RWPE2 (cell line): ENCODE measurements around the gene ZMYND19.
"Not testable (repeated sequence)": the region's sequence is repeated elsewhere in the genome, so short reads cannot be mapped to it uniquely, and the experiment has no call there.

ENCODE experiments used
- ATAC-seq: fragments of 200-7000 bp; cut with Tn5 transposase; 3 replicates; pipeline ENCODE4 v1.9.1; 2021; ENCODE audit warnings: low read depth
- DNase-seq: peaks from one replicate; pipeline ENCODE4 v3.0.0-alpha.2; 2020; ENCODE audit warnings: low spot score
- H3K27ac ChIP-seq: fragments of 450-650 bp; 2 replicates; pipeline ENCODE4 v1.5.1; 2017; ENCODE audit warnings: mild to moderate bottlenecking; ENCODE audit not compliant: poor library complexity, severe bottlenecking
- H3K27me3 ChIP-seq: fragments of 250-450 bp; sonication (Bioruptor Pico); 2 replicates; pipeline ENCODE4 v1.5.1; 2021; ENCODE audit warnings: mild to moderate bottlenecking, moderate library complexity; ENCODE audit not compliant: insufficient read depth, poor library complexity, severe bottlenecking
- H3K36me3 ChIP-seq: fragments of 250-450 bp; sonication (Bioruptor Pico); 2 replicates; pipeline ENCODE4 v1.5.1; 2020; ENCODE audit warnings: low read depth, mild to moderate bottlenecking, moderate library complexity
- H3K4me1 ChIP-seq: fragments of 250-450 bp; sonication (Bioruptor Pico); 2 replicates; pipeline ENCODE4 v1.5.1; 2021; ENCODE audit warnings: mild to moderate bottlenecking, moderate library complexity; ENCODE audit not compliant: insufficient read depth, poor library complexity, severe bottlenecking
- H3K4me3 ChIP-seq: fragments of 250-450 bp; sonication (Bioruptor Pico); 2 replicates; pipeline ENCODE4 v1.5.1; 2021; ENCODE audit warnings: mild to moderate bottlenecking, moderate library complexity; ENCODE audit not compliant: severe bottlenecking
- H3K9me3 ChIP-seq: fragments of 250-450 bp; sonication (Bioruptor Pico); 2 replicates; pipeline ENCODE4 v1.5.1; 2021; ENCODE audit warnings: mild to moderate bottlenecking, moderate library complexity; ENCODE audit not compliant: severe bottlenecking
- TF ChIP-seq, protein P1 (sequence below): fragments of 450-650 bp; IDR thresholded peaks from one replicate; pipeline ENCODE4 v1.5.1; 2017; ENCODE audit warnings: mild to moderate bottlenecking, moderate library complexity; ENCODE audit not compliant: poor library complexity, severe bottlenecking

ZMYND19 gene

DNA sequence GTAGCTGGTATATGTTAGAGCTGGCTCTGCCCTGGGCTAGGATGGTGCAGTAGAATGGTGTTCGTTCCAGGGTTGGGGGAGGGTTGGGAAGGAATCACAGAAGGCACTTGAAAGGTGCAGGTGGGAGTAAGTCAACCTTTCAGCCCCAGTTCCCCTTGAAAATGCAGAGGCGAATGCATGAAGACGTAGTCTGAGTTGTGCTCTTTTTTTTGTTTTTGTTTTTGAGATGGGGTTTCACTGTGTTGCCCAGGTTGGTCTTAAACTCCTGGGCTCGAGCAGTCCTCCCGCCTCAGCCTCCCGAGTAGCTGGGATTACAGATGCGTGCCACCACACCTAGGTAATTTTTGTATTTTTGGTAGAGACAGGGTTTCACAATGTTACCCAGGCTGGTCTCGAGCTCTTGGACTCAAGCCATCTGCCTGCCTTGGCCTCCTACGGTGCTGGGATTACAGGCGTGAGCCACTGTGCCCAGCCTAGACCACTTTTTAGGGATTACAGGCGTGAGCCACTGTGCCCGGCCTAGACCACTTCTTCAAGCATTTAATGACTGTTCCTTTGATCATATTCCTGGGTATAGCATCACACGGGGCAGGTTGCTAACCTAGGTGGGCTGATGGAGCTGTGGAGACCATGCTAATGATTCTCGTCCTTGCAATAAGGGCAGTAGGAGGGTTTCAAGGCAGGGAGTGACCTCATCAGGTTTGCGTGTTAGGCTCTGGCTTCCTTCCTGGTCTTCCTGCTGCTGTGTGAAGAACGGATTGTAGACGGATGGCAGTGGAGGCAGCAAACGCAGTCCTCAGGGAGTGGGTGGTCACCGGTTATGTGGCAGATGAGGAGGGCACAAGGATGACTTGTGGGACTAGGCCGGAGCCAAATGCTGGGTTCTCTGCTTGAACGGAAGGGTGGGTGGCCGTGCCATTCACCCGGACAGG is 42.2 kb upstream of the ZMYND19 start:
- TF ChIP-seq, protein P1, sequence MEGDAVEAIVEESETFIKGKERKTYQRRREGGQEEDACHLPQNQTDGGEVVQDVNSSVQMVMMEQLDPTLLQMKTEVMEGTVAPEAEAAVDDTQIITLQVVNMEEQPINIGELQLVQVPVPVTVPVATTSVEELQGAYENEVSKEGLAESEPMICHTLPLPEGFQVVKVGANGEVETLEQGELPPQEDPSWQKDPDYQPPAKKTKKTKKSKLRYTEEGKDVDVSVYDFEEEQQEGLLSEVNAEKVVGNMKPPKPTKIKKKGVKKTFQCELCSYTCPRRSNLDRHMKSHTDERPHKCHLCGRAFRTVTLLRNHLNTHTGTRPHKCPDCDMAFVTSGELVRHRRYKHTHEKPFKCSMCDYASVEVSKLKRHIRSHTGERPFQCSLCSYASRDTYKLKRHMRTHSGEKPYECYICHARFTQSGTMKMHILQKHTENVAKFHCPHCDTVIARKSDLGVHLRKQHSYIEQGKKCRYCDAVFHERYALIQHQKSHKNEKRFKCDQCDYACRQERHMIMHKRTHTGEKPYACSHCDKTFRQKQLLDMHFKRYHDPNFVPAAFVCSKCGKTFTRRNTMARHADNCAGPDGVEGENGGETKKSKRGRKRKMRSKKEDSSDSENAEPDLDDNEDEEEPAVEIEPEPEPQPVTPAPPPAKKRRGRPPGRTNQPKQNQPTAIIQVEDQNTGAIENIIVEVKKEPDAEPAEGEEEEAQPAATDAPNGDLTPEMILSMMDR = no peak
- no peak for DNase-seq
- H3K9me3 ChIP-seq = no peaks in the 10 kb centered on the region
- no peaks in the 10 kb centered on the region for H3K27me3 ChIP-seq
- no peak overlapping the region for H3K4me3 ChIP-seq
- no peak for ATAC-seq
- H3K27ac ChIP-seq = no peak overlapping the region
- H3K36me3 ChIP-seq = no peaks in the 10 kb centered on the region
- H3K4me1 ChIP-seq = no peaks in the 10 kb centered on the region

DNA sequence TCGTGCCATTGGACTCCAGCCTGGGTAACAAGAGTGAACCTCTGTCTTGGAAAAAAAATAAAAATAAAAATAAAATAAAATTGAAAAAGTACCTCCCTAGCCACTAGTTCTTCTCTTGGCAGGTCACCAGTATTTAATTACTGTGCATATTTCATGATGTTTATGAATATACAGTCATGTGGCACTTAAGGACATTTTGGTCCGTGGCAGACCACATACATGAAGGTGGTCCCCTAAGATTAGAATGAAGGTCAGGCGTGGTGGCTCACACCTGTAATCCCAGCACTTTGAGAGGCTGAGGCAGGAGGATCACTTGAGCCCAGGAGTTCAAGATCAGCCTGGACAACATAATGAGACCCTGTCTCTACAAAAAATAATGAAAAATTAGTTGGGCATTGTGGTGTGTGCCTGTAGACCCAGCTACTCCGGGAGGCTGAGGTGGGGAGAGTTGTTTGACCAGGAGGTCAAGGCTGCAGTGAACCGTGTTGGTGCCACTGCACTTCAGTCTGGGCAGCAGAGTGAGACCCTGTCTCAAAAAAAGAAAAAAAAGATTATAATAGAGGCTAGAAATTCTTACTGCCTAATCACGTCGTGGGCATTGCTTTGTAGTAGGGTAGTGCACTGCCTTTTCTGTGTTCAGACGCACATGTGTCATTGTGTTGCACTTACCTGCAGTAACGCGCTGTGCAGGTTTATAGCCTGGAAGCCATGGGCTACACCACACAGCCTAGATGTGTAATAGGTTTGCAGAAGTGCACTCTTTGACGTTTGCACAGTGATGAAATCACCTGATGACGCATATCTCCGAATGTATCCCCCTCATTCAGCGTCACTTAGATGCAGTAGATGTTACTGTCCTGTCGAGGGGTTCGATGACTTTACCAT is 41.3 kb upstream of the ZMYND19 start:
- DNase-seq (no peak), ATAC-seq (no peak)
- no peaks in the 10 kb centered on the region for H3K4me1 ChIP-seq
- no peaks in the 10 kb centered on the region for H3K27me3 ChIP-seq
- no peak overlapping the region for H3K27ac ChIP-seq
- no peaks in the 10 kb centered on the region for H3K9me3 ChIP-seq
- no peaks in the 10 kb centered on the region for H3K36me3 ChIP-seq
- H3K4me3 ChIP-seq = no peak overlapping the region
- TF ChIP-seq, protein P1 = no peak

DNA sequence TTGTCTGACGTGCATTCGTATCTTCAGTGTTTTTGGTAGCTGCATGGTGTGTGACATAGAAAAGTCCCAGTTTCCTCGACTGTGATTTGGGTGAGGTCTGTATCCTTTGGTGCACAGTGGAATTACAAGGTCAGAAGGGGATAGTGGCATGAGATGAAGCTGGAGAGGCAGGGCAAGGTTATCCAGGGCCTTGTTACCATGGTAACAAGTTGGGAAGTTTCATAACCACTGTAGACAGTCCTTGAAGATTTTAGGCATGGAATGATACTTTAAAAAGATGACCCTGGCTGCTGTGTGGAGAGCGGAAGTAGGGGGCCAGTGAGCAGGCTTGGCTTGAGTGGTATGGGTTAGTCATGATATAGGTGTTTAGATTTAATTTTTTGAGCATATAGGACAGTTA is 40.4 kb upstream of the ZMYND19 start:
- H3K27ac ChIP-seq = no peak overlapping the region
- no peak overlapping the region for H3K4me3 ChIP-seq
- TF ChIP-seq, protein P1 = no peak
- no peaks in the 10 kb centered on the region for H3K27me3 ChIP-seq
- ATAC-seq (no peak), DNase-seq (no peak)
- H3K36me3 ChIP-seq = no peaks in the 10 kb centered on the region
- no peaks in the 10 kb centered on the region for H3K4me1 ChIP-seq
- no peaks in the 10 kb centered on the region for H3K9me3 ChIP-seq

DNA sequence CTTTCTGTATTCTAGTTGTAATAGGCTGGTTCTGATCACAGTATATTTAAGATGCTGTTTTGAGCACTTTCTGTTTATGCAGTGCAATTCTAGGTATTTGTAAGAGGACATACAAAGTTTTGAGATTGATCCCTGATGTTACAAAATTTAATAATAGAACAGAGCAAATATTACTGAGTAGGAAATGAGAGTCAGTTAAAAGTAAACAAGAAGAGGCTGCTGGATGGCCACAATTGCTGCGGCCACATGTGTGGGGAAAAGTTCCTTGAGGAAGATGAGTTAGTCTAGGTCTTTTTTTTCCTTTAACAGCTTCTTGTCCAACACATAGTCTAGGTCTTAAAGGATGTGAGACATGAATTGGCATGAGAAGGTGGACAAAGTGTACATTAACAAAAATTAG is 39.8 kb upstream of the ZMYND19 start:
- no peak for DNase-seq
- Histone ChIP-seq H3K4me3 (no peak overlapping the region), H3K36me3 (no peaks in the 10 kb centered on the region), H3K27me3 (no peaks in the 10 kb centered on the region), H3K4me1 (no peaks in the 10 kb centered on the region), H3K9me3 (no peaks in the 10 kb centered on the region), H3K27ac (no peak overlapping the region)
- TF ChIP-seq, protein P1 = no peak
- no peak for ATAC-seq

DNA sequence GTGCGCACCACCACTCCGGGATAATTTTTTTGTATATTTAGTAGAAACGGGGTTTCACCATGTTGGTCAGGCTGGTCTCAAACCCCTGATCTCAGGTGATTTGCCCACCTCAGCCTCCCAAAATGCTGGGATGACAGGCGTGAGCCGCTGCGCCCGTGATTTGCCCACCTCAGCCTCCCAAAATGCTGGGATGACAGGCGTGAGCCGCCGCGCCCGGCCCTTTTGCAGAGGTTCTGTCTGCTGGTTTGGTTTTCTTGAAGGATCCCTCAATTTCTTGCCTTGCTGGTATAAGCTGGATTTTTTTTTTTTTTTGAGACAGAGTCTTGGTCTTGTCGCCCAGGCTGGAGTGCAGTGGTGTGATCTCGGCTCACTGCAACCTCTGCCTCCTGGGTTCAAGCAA is 37.1 kb upstream of the ZMYND19 start:
- not testable (repeated sequence) for H3K36me3 ChIP-seq, H3K9me3 ChIP-seq, H3K4me1 ChIP-seq, ATAC-seq, H3K27me3 ChIP-seq, H3K27ac ChIP-seq, H3K4me3 ChIP-seq
- DNase-seq = peak; percentile 26
